Measurements from ENCODE around the gene AOPEP.

The AOPEP gene

GRCh38 chr9:94741866-94742265 is 15.4 kb downstream of the AOPEP start:
- Histone ChIP-seq H4K20me1 (ENCODE audit: low read depth, low read length) (no peaks in the 10 kb centered on the region), H3K9me2 (replicated peaks; ENCODE audit: insufficient read depth, low read length) (no peaks in the 10 kb centered on the region), H3F3A (ENCODE audit: insufficient read depth) (no peaks in the 10 kb centered on the region; the same call in 1 of the 2 replicates), H3K4me3 (ENCODE audit: insufficient read depth, low read length, poor library complexity, severe bottlenecking) (no peak overlapping the region), H3K79me2 (ENCODE audit: insufficient read depth, low read length) (no peaks in the 10 kb centered on the region), H3K27me3 (ENCODE audit: low read length) (no peaks in the 10 kb centered on the region), H3K9me3 (ENCODE audit: insufficient read depth, low read length) (no peaks in the 10 kb centered on the region), H3K36me3 (ENCODE audit: low read length) (no peaks in the 10 kb centered on the region), H3K9ac (ENCODE audit: low read length) (no peak overlapping the region), H3K4me2 (ENCODE audit: low read depth, low read length, poor library complexity, severe bottlenecking) (no peak overlapping the region), H3K27ac (ENCODE audit: low read depth, low read length) (no peak overlapping the region), H2AFZ (ENCODE audit: low read depth, low read length, severe bottlenecking) (no peak overlapping the region)
- TF ChIP-seq EZH2phosphoT487 (conservative IDR thresholded peaks at IDR 0.05; ENCODE audit: low read length) (no peak), CTCF (IDR thresholded peaks at IDR 0.05; ENCODE audit: insufficient read depth, low read length, poor library complexity, severe bottlenecking) (no peak)

- Histone ChIP-seq H4K20me1 (ENCODE audit: low read depth, low read length) (no peaks in the 10 kb centered on the region), H3K9me2 (replicated peaks; ENCODE audit: insufficient read depth, low read length) (no peaks in the 10 kb centered on the region), H3K4me2 (ENCODE audit: low read depth, low read length, poor library complexity, severe bottlenecking) (no peak overlapping the region), H3K79me2 (ENCODE audit: insufficient read depth, low read length) (no peaks in the 10 kb centered on the region), H3K9me3 (ENCODE audit: insufficient read depth, low read length) (no peaks in the 10 kb centered on the region), H2AFZ (ENCODE audit: low read depth, low read length, severe bottlenecking) (no peak overlapping the region), H3K27ac (ENCODE audit: low read depth, low read length) (no peak overlapping the region), H3K4me3 (ENCODE audit: insufficient read depth, low read length, poor library complexity, severe bottlenecking) (no peak overlapping the region), H3K36me3 (ENCODE audit: low read length) (no peaks in the 10 kb centered on the region), H3K27me3 (ENCODE audit: low read length) (no peaks in the 10 kb centered on the region), H3F3A (ENCODE audit: insufficient read depth) (no peaks in the 10 kb centered on the region; the same call in 1 of the 2 replicates), H3K9ac (ENCODE audit: low read length) (no peak overlapping the region)
- TF ChIP-seq CTCF (IDR thresholded peaks at IDR 0.05; ENCODE audit: insufficient read depth, low read length, poor library complexity, severe bottlenecking) (no peak), EZH2phosphoT487 (conservative IDR thresholded peaks at IDR 0.05; ENCODE audit: low read length) (no peak)
Observed at GRCh38 chr9:94743035-94743954, 16.8 kb downstream of the AOPEP start.

GRCh38 chr9:94745806-94746540 is 19.5 kb downstream of the AOPEP start:
- no peaks in the 10 kb centered on the region for H4K20me1 ChIP-seq (ENCODE audit: low read depth, low read length)
- no peaks in the 10 kb centered on the region for H3K27me3 ChIP-seq (ENCODE audit: low read length)
- H3K9me3 ChIP-seq (ENCODE audit: insufficient read depth, low read length), result 0 out of 2 replicates have a peak, but pooled peaks cover 4% of the 10 kb centered on the region
- peaks cover 16% of the 10 kb centered on the region for H3K36me3 ChIP-seq (ENCODE audit: low read length)
- H3K4me2 ChIP-seq (ENCODE audit: low read depth, low read length, poor library complexity, severe bottlenecking), result no peak overlapping the region
- no peaks in the 10 kb centered on the region; the same call in 1 of the 2 replicates for H3F3A ChIP-seq (ENCODE audit: insufficient read depth)
- no peak overlapping the region for H3K4me3 ChIP-seq (ENCODE audit: insufficient read depth, low read length, poor library complexity, severe bottlenecking)
- no peaks in the 10 kb centered on the region for H3K79me2 ChIP-seq (ENCODE audit: insufficient read depth, low read length)
- no peak overlapping the region for H3K9ac ChIP-seq (ENCODE audit: low read length)
- no peak overlapping the region for H2AFZ ChIP-seq (ENCODE audit: low read depth, low read length, severe bottlenecking)
- no peak for TF ChIP-seq CTCF (IDR thresholded peaks at IDR 0.05; ENCODE audit: insufficient read depth, low read length, poor library complexity, severe bottlenecking)
- no peak for TF ChIP-seq EZH2phosphoT487 (conservative IDR thresholded peaks at IDR 0.05; ENCODE audit: low read length)
- no peak overlapping the region for H3K27ac ChIP-seq (ENCODE audit: low read depth, low read length)
- H3K9me2 ChIP-seq (replicated peaks; ENCODE audit: insufficient read depth, low read length), result no peaks in the 10 kb centered on the region

All from SU-DHL-6 (cell line).